Upper lobe of left lung (tissue), 6 donors: ENCODE measurements around the gene PML. TPM values are rescaled to one million over a fixed set of nuclear protein-coding genes. Genes with fewer than 3 reads are reported as not detected.

ENCODE experiments used
- ATAC-seq, 2 donors: fragments of 200-7000 bp; cut with Tn5 transposase; one replicate each; pipeline ENCODE4 v1.9.1; 2022; ENCODE audit warnings: mild to moderate bottlenecking in 2 of 2, moderate library complexity in 2 of 2; ENCODE audit not compliant: low FRiP score in 2 of 2
- DNase-seq, 2 donors: peaks; one replicate each; pipeline ENCODE4 v3.0.0-alpha.2; 2019 to 2020
- H3K27ac ChIP-seq, 4 donors: fragments of 200-600 bp; sonication (generic); one replicate each; pipeline ENCODE4 v1.5.1; 2016 to 2019
- H3K27me3 ChIP-seq, 4 donors: fragments of 200-600 bp; sonication (generic); one replicate each; pipeline ENCODE4 v1.5.1; 2017 to 2019
- H3K36me3 ChIP-seq, 4 donors: fragments of 200-600 bp; sonication (generic); one replicate each; pipeline ENCODE4 v1.5.1; 2016 to 2019
- H3K4me1 ChIP-seq, 4 donors: fragments of 200-600 bp; sonication (generic); one replicate each; pipeline ENCODE4 v1.5.1; 2018 to 2019
- H3K4me3 ChIP-seq, 4 donors: fragments of 200-600 bp; sonication (generic); one replicate each; pipeline ENCODE4 v1.5.1; 2017 to 2019; ENCODE audit warnings: mild to moderate bottlenecking in 2 of 4, moderate library complexity in 1 of 4
- H3K9me3 ChIP-seq, 4 donors: fragments of 200-600 bp; sonication (generic); one replicate each; pipeline ENCODE4 v1.5.1; 2018 to 2019
- CTCF ChIP-seq, 6 experiments: fragments of 450-650 bp in 4 of 6; fragments of 200-600 bp in 2 of 6; sonication (generic) in 2 of 6; IDR thresholded peaks; one replicate each; pipeline ENCODE4 v1.5.1; 2016 to 2019; ENCODE audit warnings: antibody characterized with exemption in 6 of 6
- EP300 ChIP-seq, 4 donors: sonication (generic); formaldehyde crosslinking; IDR thresholded peaks; one replicate each; pipeline ENCODE4 v1.5.1; 2017; ENCODE audit warnings: antibody characterized with exemption in 4 of 4, control low read depth in 2 of 4
- POLR2A ChIP-seq, 4 donors: fragments of 450-650 bp; IDR thresholded peaks; one replicate each; pipeline ENCODE4 v1.5.1; 2016 to 2017; ENCODE audit warnings: antibody characterized with exemption in 4 of 4, mild to moderate bottlenecking in 2 of 4
- POLR2AphosphoS5 ChIP-seq, 2 donors: sonication (generic); formaldehyde crosslinking; IDR thresholded peaks; one replicate each; pipeline ENCODE4 v1.5.1; 2017; ENCODE audit warnings: antibody characterized with exemption in 2 of 2
- WGBS, 2 donors: methylation state at CpG; one replicate each; pipeline ENCODE4 v1.1.5; 2017 to 2018; 5-methylcytosine and 5-hydroxymethylcytosine counted together
- total RNA-seq, 6 donors: library from RNA; depleted of rRNA in 4 of 6; stranded (reverse); fragments of >200 nt in 4 of 6; gene quantifications; one replicate each; pipeline versions ENCODE4 v1.1.0 to v1.2.1, GENCODE V29; 2016 to 2021
- donor health status: DM: no; HTN: no; CAD: no; lungs with moderate emphysema.
- donor health status: DM: no; HTN: yes; CAD: no; lungs with severe emphysema.

PML gene
- total RNA-seq, 6 donors from 2014 or later, result 63.1 to 247 (median 92.9) TPM

GRCh38 chr15:73955326-73955725, 39.2 kb upstream of the PML start:
- Histone ChIP-seq H3K27ac (no peak overlapping the region), H3K9me3 (no peaks in the 10 kb centered on the region), H3K4me3 (no peak overlapping the region), H3K36me3 (no peaks in the 10 kb centered on the region), H3K27me3 (no peaks in the 10 kb centered on the region), H3K4me1 (peaks cover 11 to 21% (median 13%) of the 10 kb centered on the region in 4 donors)
- WGBS, 2 donors, result 92 to 93% methylated on average over 2 to 4 of the region's 4 CpGs
- TF ChIP-seq POLR2AphosphoS5 (IDR thresholded peaks at IDR 0.05) (no peak), POLR2A (IDR thresholded peaks at IDR 0.05) (no peak), CTCF (IDR thresholded peaks at IDR 0.05) (no peak), EP300 (IDR thresholded peaks at IDR 0.05) (no peak)
- peak in 1 of 2 donors; percentile 12 for DNase-seq
- ATAC-seq, result no peak

GRCh38 chr15:73955861-73956742, 38.4 kb upstream of the PML start:
- WGBS, 2 donors, result 71 to 76% methylated on average over 9 to 12 of the region's 12 CpGs
- DNase-seq (peak; percentile 18 to 50), ATAC-seq (peak; percentile 3 to 41)
- H3K27ac ChIP-seq, result no peak overlapping the region
- H3K4me3 ChIP-seq, result no peak overlapping the region
- H3K9me3 ChIP-seq, result no peaks in the 10 kb centered on the region
- no peak for TF ChIP-seq EP300 (IDR thresholded peaks at IDR 0.05)
- TF ChIP-seq POLR2A (IDR thresholded peaks at IDR 0.05), result no peak
- TF ChIP-seq CTCF (IDR thresholded peaks at IDR 0.05), result no peak
- TF ChIP-seq POLR2AphosphoS5 (IDR thresholded peaks at IDR 0.05), result no peak
- H3K36me3 ChIP-seq, result no peaks in the 10 kb centered on the region
- peaks cover 7 to 17% (median 9%) of the 10 kb centered on the region in 4 donors for H3K4me1 ChIP-seq
- no peaks in the 10 kb centered on the region for H3K27me3 ChIP-seq

DNA sequence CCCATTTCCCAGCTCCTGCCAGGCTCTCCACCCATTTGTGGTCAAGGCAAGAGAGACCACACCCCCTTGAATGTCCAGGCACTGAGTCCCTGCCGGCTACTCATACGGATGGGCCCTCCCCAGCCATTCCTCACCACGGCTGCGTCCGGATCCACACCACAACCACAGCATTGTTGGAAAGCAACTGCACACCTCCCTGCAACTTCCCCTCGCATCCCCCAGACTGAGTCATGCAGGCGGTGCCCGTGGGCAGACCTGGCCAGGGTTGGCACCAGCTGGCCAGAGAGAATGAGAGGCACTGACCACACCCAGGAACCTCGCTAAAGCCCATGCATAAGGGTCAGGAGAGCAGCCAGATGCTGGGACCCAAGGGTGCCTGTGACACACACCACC, 37.8 kb upstream of the PML start:
- 44 to 56% methylated on average over 9 of the region's 9 CpGs for WGBS, 2 donors
- ATAC-seq, result peak; percentile 28 to 81
- no peak for TF ChIP-seq POLR2AphosphoS5 (IDR thresholded peaks at IDR 0.05)
- TF ChIP-seq EP300 (IDR thresholded peaks at IDR 0.05), result no peak
- no peak for TF ChIP-seq POLR2A (IDR thresholded peaks at IDR 0.05)
- no peak for TF ChIP-seq CTCF (IDR thresholded peaks at IDR 0.05)
- Histone ChIP-seq H3K27ac (no peak overlapping the region), H3K4me1 (peaks cover under 1 to 11% (median 4%) of the 10 kb centered on the region in 4 donors), H3K4me3 (no peak overlapping the region), H3K9me3 (no peaks in the 10 kb centered on the region), H3K36me3 (no peaks in the 10 kb centered on the region), H3K27me3 (no peaks in the 10 kb centered on the region)
- peak; percentile 24 to 63 for DNase-seq

GRCh38 chr15:73957276-73957675, 37.2 kb upstream of the PML start:
- WGBS, 2 donors, result 69 to 79% methylated on average over 6 to 8 of the region's 8 CpGs
- TF ChIP-seq POLR2AphosphoS5 (IDR thresholded peaks at IDR 0.05) (no peak), CTCF (IDR thresholded peaks at IDR 0.05) (no peak), EP300 (IDR thresholded peaks at IDR 0.05) (no peak), POLR2A (IDR thresholded peaks at IDR 0.05) (no peak)
- no peak for DNase-seq

More at GRCh38 chr15:73957276-73957675, 37.2 kb upstream of the PML start:
- Histone ChIP-seq H3K4me1 (peaks cover 0 to 7% (median 0%) of the 10 kb centered on the region in 4 donors), H3K27me3 (no peaks in the 10 kb centered on the region), H3K36me3 (no peaks in the 10 kb centered on the region), H3K4me3 (no peak overlapping the region), H3K27ac (no peak overlapping the region), H3K9me3 (no peaks in the 10 kb centered on the region)
- ATAC-seq, result no peak
